ENCODE data around the gene ATP13A3. TPM values are rescaled to one million over a fixed set of nuclear protein-coding genes. Genes with fewer than 3 reads are reported as not detected.
"Not testable (repeated sequence)": the region's sequence is repeated elsewhere in the genome, so short reads cannot be mapped to it uniquely, and the experiment has no call there.

Gene ATP13A3
- total RNA-seq, 1 experiment from 2014 or later = 121 TPM

- Histone ChIP-seq H3K27me3 (replicated peaks; ENCODE audit: insufficient read depth, low read depth, low read length, poor library complexity) (no peaks in the 10 kb centered on the region), H3K4me3 (ENCODE audit: low read depth, low read length, poor library complexity, severe bottlenecking) (no peak overlapping the region), H3K36me3 (ENCODE audit: insufficient read depth, low read length, poor library complexity, severe bottlenecking) (no peaks in the 10 kb centered on the region), H3K9me3 (ENCODE audit: low read depth, low read length, poor library complexity, severe bottlenecking) (no peaks in the 10 kb centered on the region), H3K27ac (ENCODE audit: low read depth, low read length, poor library complexity, severe bottlenecking) (no peak overlapping the region), H3K4me1 (ENCODE audit: insufficient read depth, low read length, poor library complexity, severe bottlenecking) (peaks cover 10% of the 10 kb centered on the region)
- POLR2A ChIA-PET (ENCODE audit: low non-redundant PET) = no interaction called here
- CTCF ChIA-PET = no interaction called here
- intact Hi-C loops (cut with micrococcal nuclease; ENCODE audit: unreplicated experiment) = no loop called here
- no peak for DNase-seq (ENCODE audit: low spot score)
- TF ChIP-seq EZH2 (IDR thresholded peaks at IDR 0.05; ENCODE audit: borderline replicate concordance, low read depth, low read length, poor library complexity, severe bottlenecking) (no peak), CTCF (conservative IDR thresholded peaks at IDR 0.05; ENCODE audit: low read depth, low read length) (no peak)
- BruUV-seq (replicated peaks) = no TSS peak
Measured at GRCh38 chr3:194497799-194498575, 11.2 kb upstream of the ATP13A3 start.

- Histone ChIP-seq H3K4me3 (ENCODE audit: low read depth, low read length, poor library complexity, severe bottlenecking) (no peak overlapping the region), H3K27me3 (replicated peaks; ENCODE audit: insufficient read depth, low read depth, low read length, poor library complexity) (no peaks in the 10 kb centered on the region), H3K27ac (ENCODE audit: low read depth, low read length, poor library complexity, severe bottlenecking) (no peak overlapping the region), H3K4me1 (ENCODE audit: insufficient read depth, low read length, poor library complexity, severe bottlenecking) (peaks cover 3% of the 10 kb centered on the region), H3K36me3 (ENCODE audit: insufficient read depth, low read length, poor library complexity, severe bottlenecking) (no peaks in the 10 kb centered on the region), H3K9me3 (ENCODE audit: low read depth, low read length, poor library complexity, severe bottlenecking) (no peaks in the 10 kb centered on the region)
- CTCF ChIA-PET = no interaction called here
- no TSS peak for BruUV-seq (replicated peaks)
- no peak for DNase-seq (ENCODE audit: low spot score)
- POLR2A ChIA-PET (ENCODE audit: low non-redundant PET) = no interaction called here
- intact Hi-C loops (cut with micrococcal nuclease; ENCODE audit: unreplicated experiment) = no loop called here
- TF ChIP-seq CTCF (conservative IDR thresholded peaks at IDR 0.05; ENCODE audit: low read depth, low read length) (no peak), EZH2 (IDR thresholded peaks at IDR 0.05; ENCODE audit: borderline replicate concordance, low read depth, low read length, poor library complexity, severe bottlenecking) (no peak)
Measured at GRCh38 chr3:194496217-194496919, 9.6 kb upstream of the ATP13A3 start.

GRCh38 chr3:194494951-194495374 lies 8.2 kb upstream of the ATP13A3 start:
- Histone ChIP-seq H3K4me1 (ENCODE audit: insufficient read depth, low read length, poor library complexity, severe bottlenecking) (peaks cover 3% of the 10 kb centered on the region), H3K9me3 (ENCODE audit: low read depth, low read length, poor library complexity, severe bottlenecking) (no peaks in the 10 kb centered on the region), H3K27ac (ENCODE audit: low read depth, low read length, poor library complexity, severe bottlenecking) (no peak overlapping the region), H3K27me3 (replicated peaks; ENCODE audit: insufficient read depth, low read depth, low read length, poor library complexity) (no peaks in the 10 kb centered on the region), H3K36me3 (ENCODE audit: insufficient read depth, low read length, poor library complexity, severe bottlenecking) (no peaks in the 10 kb centered on the region), H3K4me3 (ENCODE audit: low read depth, low read length, poor library complexity, severe bottlenecking) (no peak overlapping the region)
- no peak for DNase-seq (ENCODE audit: low spot score)
- CTCF ChIA-PET = no interaction called here
- no peak for TF ChIP-seq CTCF (conservative IDR thresholded peaks at IDR 0.05; ENCODE audit: low read depth, low read length)
- TF ChIP-seq EZH2 (IDR thresholded peaks at IDR 0.05; ENCODE audit: borderline replicate concordance, low read depth, low read length, poor library complexity, severe bottlenecking) = no peak
- POLR2A ChIA-PET (ENCODE audit: low non-redundant PET) = interaction anchor here (0.5 kb wide), 1 partner anchor 10 kb away, joined by 4 read pairs; no protein-coding TSS in a partner anchor
- intact Hi-C loops (cut with micrococcal nuclease; ENCODE audit: unreplicated experiment) = no loop called here
- BruUV-seq (replicated peaks) = no TSS peak

GRCh38 chr3:194493995-194494927 lies 7.5 kb upstream of the ATP13A3 start:
- H3K27ac ChIP-seq (ENCODE audit: low read depth, low read length, poor library complexity, severe bottlenecking); CTCF ChIA-PET; H3K4me1 ChIP-seq (ENCODE audit: insufficient read depth, low read length, poor library complexity, severe bottlenecking); BruUV-seq (replicated peaks); H3K4me3 ChIP-seq (ENCODE audit: low read depth, low read length, poor library complexity, severe bottlenecking); intact Hi-C loops (cut with micrococcal nuclease; ENCODE audit: unreplicated experiment); DNase-seq (ENCODE audit: low spot score); H3K36me3 ChIP-seq (ENCODE audit: insufficient read depth, low read length, poor library complexity, severe bottlenecking); H3K9me3 ChIP-seq (ENCODE audit: low read depth, low read length, poor library complexity, severe bottlenecking); H3K27me3 ChIP-seq (replicated peaks; ENCODE audit: insufficient read depth, low read depth, low read length, poor library complexity): not testable (repeated sequence)
- POLR2A ChIA-PET (ENCODE audit: low non-redundant PET) = interaction anchor here (0.5 kb wide), 1 partner anchor 11 kb away, joined by 4 read pairs; no protein-coding TSS in a partner anchor
